NCI-H2196 (cell line): Measurements from ENCODE around the gene CBFA2T3.

Experiments used
- DNase-seq: peaks from one replicate; lab custom pipeline; 2025; ENCODE audit not compliant: unreplicated experiment; lab: John Stamatoyannopoulos, UW

The CBFA2T3 gene

GRCh38 chr16:88999457-89000206, 22.6 kb upstream of the CBFA2T3 start:
- no peak for DNase-seq

- DNase-seq = no peak
Observed at GRCh38 chr16:88995746-88996535, 18.9 kb upstream of the CBFA2T3 start.

GRCh38 chr16:88995194-88995593, 18.2 kb upstream of the CBFA2T3 start:
- DNase-seq = no peak

GRCh38 chr16:88994695-88995094, 17.7 kb upstream of the CBFA2T3 start:
- DNase-seq = no peak

- no peak for DNase-seq
Observed at GRCh38 chr16:88993946-88994600, 17.1 kb upstream of the CBFA2T3 start.

- DNase-seq = no peak
Observed at GRCh38 chr16:88993166-88993761, 16.3 kb upstream of the CBFA2T3 start.

- no peak for DNase-seq
Observed at GRCh38 chr16:88992351-88993165, 15.6 kb upstream of the CBFA2T3 start.

- DNase-seq = no peak
Observed at GRCh38 chr16:88991813-88992350, 14.9 kb upstream of the CBFA2T3 start.

GRCh38 chr16:88989852-88990547, 13.0 kb upstream of the CBFA2T3 start:
- no peak for DNase-seq

GRCh38 chr16:88988980-88989811, 12.2 kb upstream of the CBFA2T3 start:
- DNase-seq = no peak

GRCh38 chr16:88985521-88985920, 8.5 kb upstream of the CBFA2T3 start:
- no peak for DNase-seq

- no peak for DNase-seq
Observed at GRCh38 chr16:88983771-88984687, 7.0 kb upstream of the CBFA2T3 start.

- DNase-seq = no peak
Observed at GRCh38 chr16:88983165-88983564, 6.2 kb upstream of the CBFA2T3 start.

- DNase-seq = no peak
Observed at GRCh38 chr16:88982286-88983084, 5.5 kb upstream of the CBFA2T3 start.

- no peak for DNase-seq
Observed at GRCh38 chr16:88979353-88980015, 2.5 kb upstream of the CBFA2T3 start.

- no peak for DNase-seq
Observed at GRCh38 chr16:88978608-88979346, 1.8 kb upstream of the CBFA2T3 start.
